Vagina (tissue), 2 donors: ENCODE data around the gene TCF3. TPM values are rescaled to one million over a fixed set of nuclear protein-coding genes. Genes with fewer than 3 reads are reported as not detected.

Experiments
- DNase-seq, 2 donors: peaks; one replicate each; pipeline ENCODE4 v3.0.0-alpha.2; 2017; ENCODE audit errors: extremely low spot score in 2 of 2
- H3K27ac ChIP-seq: fragments of 200-600 bp; sonication (generic); one replicate; pipeline ENCODE4 v1.5.1; 2019
- H3K27me3 ChIP-seq: fragments of 200-600 bp; sonication (generic); one replicate; pipeline ENCODE4 v1.5.1; 2019
- H3K36me3 ChIP-seq, 2 donors: fragments of 200-600 bp; sonication (generic); one replicate each; pipeline ENCODE4 v1.5.1; 2017 to 2019
- H3K4me1 ChIP-seq: fragments of 200-600 bp; sonication (generic); one replicate; pipeline ENCODE4 v1.5.1; 2019
- H3K4me3 ChIP-seq, 2 donors: fragments of 200-600 bp; sonication (generic); 1 replicate in 1 of 2; 2 replicates in 1 of 2; pipeline ENCODE4 v1.5.1; 2016 to 2019
- H3K9me3 ChIP-seq: fragments of 200-600 bp; sonication (generic); one replicate; pipeline ENCODE4 v1.5.1; 2019
- POLR2A ChIP-seq, 2 donors: fragments of 450-650 bp; IDR thresholded peaks; one replicate each; pipeline ENCODE4 v1.6.1; 2017; ENCODE audit warnings: antibody characterized with exemption in 2 of 2, mild to moderate bottlenecking in 2 of 2, moderate library complexity in 2 of 2
- POLR2AphosphoS5 ChIP-seq, 2 donors: sonication (generic); formaldehyde crosslinking; IDR thresholded peaks; one replicate each; pipeline ENCODE4 v1.9.0; 2017; ENCODE audit warnings: antibody characterized with exemption in 2 of 2, mild to moderate bottlenecking in 2 of 2, low read depth in 1 of 2; ENCODE audit not compliant: insufficient read depth in 1 of 2
- intact Hi-C: fragments of 100-400 bp; cut with DNase I; formaldehyde crosslinking; loops from one replicate; pipeline ENCODE4 v1.15.1; 2023
- total RNA-seq: library from RNA; depleted of rRNA; stranded (reverse); fragments of >200 nt; gene quantifications from one replicate; pipeline ENCODE4 v1.2.3, GENCODE V29; 2016
- TF ChIP-seq, protein P1 (sequence below), 3 experiments: fragments of 450-650 bp in 2 of 3; fragments of 200-600 bp in 1 of 3; sonication (generic) in 1 of 3; IDR thresholded peaks; one replicate each; pipeline ENCODE4 v1.5.1; 2017 to 2019; ENCODE audit warnings: antibody characterized with exemption in 3 of 3, mild to moderate bottlenecking in 2 of 3, moderate library complexity in 2 of 3

Gene TCF3
- total RNA-seq, 1 donor from 2014 or later, result 26.0 TPM

DNA sequence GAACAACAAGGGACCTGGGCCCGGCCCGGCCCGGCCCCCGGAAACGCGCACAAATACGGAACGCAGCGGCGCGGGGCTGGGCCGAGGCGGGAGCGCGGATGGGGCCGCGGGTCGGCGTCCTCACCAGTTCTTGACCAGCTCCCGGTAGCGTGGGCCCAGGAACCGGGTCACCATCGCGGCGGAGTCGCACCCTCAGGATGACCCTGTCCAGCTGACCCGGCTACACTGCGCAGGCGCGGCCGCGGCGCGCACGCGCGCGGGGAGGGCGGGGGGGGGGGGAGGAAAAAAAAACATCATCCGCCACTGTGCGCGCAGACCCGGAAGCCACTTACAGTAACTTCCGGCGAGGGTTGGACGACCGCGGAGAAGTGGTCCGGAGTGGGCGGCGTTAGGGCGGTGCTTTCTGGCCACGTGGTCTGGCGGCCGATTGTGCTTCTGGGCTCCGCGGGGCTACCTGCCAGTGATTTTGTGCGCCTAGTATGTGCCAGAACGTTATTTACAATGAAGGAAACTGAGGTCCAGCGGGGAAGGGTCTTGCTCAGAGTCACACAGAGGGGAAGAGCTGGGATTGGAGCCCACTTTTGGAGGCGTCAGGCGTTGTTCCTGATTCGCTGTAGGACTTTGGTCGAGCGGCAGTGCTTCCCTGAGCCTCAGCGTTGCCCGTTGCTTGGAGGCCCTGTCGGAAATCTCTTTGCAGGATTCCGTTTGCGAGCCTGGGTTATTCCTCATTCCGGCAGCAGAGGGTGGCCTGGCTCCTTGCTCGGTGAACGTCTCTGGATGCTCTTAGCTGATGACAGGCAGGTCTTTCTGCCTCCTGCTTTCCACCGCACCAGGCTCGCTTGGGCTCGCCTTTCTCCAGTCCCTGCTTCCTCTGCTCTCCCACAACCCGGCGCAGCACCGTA, 46.9 kb downstream of the TCF3 start, which contains the start of gene UQCR11:
TSS of gene UQCR11 (minus strand) at position 227 of the 902 bp plus-strand sequence. CDS start at position 174, 53 bp downstream.
- Histone ChIP-seq H3K27me3 (no peaks in the 10 kb centered on the region), H3K9me3 (no peaks in the 10 kb centered on the region), H3K4me1 (peaks cover 40% of the 10 kb centered on the region), H3K4me3 (peak within 1 kb of the TSS; percentile 75 to 99), H3K36me3 (peaks cover 0 to 5% of the 10 kb centered on the region in 2 donors), H3K27ac (peak within 1 kb of the TSS; percentile 83)
- peak in 1 of 2 donors; percentile 97 for DNase-seq
- intact Hi-C loops, result loop anchor here (2.0 kb wide), 1 partner anchor 47 kb away; the partner anchor contains the start of gene TCF3
- TF ChIP-seq POLR2AphosphoS5 (IDR thresholded peaks at IDR 0.05; ENCODE audit: insufficient read depth in 1 of 2, low read depth in 1 of 2) (peak; percentile 70 to 72), POLR2A (IDR thresholded peaks at IDR 0.05) (no peak)
- TF ChIP-seq, protein P1, sequence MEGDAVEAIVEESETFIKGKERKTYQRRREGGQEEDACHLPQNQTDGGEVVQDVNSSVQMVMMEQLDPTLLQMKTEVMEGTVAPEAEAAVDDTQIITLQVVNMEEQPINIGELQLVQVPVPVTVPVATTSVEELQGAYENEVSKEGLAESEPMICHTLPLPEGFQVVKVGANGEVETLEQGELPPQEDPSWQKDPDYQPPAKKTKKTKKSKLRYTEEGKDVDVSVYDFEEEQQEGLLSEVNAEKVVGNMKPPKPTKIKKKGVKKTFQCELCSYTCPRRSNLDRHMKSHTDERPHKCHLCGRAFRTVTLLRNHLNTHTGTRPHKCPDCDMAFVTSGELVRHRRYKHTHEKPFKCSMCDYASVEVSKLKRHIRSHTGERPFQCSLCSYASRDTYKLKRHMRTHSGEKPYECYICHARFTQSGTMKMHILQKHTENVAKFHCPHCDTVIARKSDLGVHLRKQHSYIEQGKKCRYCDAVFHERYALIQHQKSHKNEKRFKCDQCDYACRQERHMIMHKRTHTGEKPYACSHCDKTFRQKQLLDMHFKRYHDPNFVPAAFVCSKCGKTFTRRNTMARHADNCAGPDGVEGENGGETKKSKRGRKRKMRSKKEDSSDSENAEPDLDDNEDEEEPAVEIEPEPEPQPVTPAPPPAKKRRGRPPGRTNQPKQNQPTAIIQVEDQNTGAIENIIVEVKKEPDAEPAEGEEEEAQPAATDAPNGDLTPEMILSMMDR (IDR thresholded peaks at IDR 0.05), result peak in 2 of 3 experiments; percentile 34 to 48

DNA sequence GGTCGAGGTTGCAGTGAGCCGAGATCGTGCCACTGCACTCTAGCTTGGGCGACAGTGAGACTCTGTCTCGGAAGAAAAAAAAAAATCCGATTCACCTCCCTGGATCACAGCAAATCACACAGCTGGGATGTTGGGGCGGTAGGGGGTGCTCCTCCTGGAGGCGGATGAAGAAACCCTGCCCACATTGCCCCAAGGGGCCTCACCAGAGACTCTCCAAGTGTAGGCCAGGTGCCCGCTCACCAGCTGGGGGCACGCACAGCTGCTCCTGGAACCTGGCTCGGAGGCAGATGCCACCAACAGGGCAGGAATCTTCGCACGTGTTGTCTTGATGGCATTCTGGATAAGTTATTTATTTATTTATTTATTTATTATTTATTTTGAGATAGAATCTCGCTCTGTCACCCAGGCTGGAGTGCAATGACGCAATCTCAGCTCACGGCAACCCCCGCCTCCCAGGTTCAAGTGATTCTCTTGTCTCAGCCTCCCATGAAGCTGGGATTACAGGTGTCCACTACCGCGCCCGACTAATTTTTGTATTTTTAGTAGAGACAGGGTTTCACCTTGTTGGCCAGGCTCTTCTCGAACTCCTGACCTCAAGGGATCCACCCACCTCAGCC, 50.2 kb downstream of the TCF3 start:
- peaks cover 40% of the 10 kb centered on the region for H3K4me1 ChIP-seq
- intact Hi-C loops, result no loop called here
- no peak overlapping the region for H3K4me3 ChIP-seq

DNA sequence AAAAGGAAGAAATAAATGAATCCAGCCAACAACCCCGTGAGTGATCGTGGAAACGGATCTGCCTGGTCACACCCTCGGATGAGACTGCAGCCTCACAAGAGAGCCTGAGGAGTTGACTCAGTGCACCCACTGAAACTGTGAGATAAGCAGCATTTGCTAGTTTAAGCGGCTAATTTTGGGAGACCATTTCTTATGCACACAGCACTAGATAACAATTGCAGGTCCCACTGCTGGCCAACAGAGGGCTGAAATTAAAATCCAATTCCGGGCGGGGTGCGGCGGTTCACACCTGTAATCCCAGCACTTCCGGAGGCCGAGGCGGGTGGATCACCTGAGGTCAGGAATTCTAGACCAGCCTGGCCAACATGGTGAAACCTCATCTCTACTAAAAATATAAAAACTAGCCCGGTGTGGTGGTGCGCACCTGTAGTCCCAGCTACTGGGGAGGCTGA, 50.8 kb downstream of the TCF3 start:
- no peaks in the 10 kb centered on the region for H3K9me3 ChIP-seq
- H3K36me3 ChIP-seq, result peaks cover 0 to 40% of the 10 kb centered on the region in 2 donors
- intact Hi-C loops, result no loop called here
- no peak overlapping the region for H3K27ac ChIP-seq
- TF ChIP-seq POLR2A (IDR thresholded peaks at IDR 0.05) (no peak), POLR2AphosphoS5 (IDR thresholded peaks at IDR 0.05; ENCODE audit: insufficient read depth in 1 of 2, low read depth in 1 of 2) (no peak)
- TF ChIP-seq, protein P1 (IDR thresholded peaks at IDR 0.05), result no peak
- no peak for DNase-seq
- no peak overlapping the region for H3K4me3 ChIP-seq
- peaks cover 39% of the 10 kb centered on the region for H3K4me1 ChIP-seq
- H3K27me3 ChIP-seq, result no peaks in the 10 kb centered on the region

More for the DNA sequence above, 50.2 kb downstream of the TCF3 start:
- DNase-seq, result no peak
- H3K36me3 ChIP-seq, result peaks cover 0 to 34% of the 10 kb centered on the region in 2 donors
- no peaks in the 10 kb centered on the region for H3K27me3 ChIP-seq
- no peak for TF ChIP-seq POLR2AphosphoS5 (IDR thresholded peaks at IDR 0.05; ENCODE audit: insufficient read depth in 1 of 2, low read depth in 1 of 2)
- TF ChIP-seq, protein P1 (IDR thresholded peaks at IDR 0.05), result no peak
- TF ChIP-seq POLR2A (IDR thresholded peaks at IDR 0.05), result no peak
- no peak overlapping the region for H3K27ac ChIP-seq
- H3K9me3 ChIP-seq, result no peaks in the 10 kb centered on the region

DNA sequence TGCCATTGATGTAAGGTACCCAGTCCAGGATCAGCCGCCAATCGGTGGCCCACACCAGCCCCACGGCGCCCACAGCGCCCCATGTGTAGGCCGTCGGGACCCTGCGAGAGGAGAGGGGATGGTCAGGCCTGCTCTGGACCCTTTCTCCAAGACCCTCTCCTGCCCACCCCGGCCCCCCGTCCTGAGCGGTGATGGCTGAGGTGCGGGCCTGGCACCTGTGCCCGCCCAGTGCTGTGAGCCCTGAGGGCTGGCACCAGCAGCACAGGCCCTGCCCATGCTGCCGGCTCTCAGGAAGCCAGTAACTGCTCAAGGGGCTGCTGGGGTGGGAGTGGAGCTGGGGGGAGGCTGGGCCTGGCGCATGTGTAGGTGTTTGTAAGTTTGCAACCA, 53.0 kb downstream of the TCF3 start:
- Histone ChIP-seq H3K36me3 (peaks cover 0 to 49% of the 10 kb centered on the region in 2 donors), H3K27me3 (no peaks in the 10 kb centered on the region), H3K4me1 (peaks cover 26% of the 10 kb centered on the region), H3K27ac (no peak overlapping the region), H3K9me3 (no peaks in the 10 kb centered on the region), H3K4me3 (no peak overlapping the region)
- DNase-seq, result no peak
- TF ChIP-seq POLR2A (IDR thresholded peaks at IDR 0.05) (no peak), POLR2AphosphoS5 (IDR thresholded peaks at IDR 0.05; ENCODE audit: insufficient read depth in 1 of 2, low read depth in 1 of 2) (no peak)
- TF ChIP-seq, protein P1 (IDR thresholded peaks at IDR 0.05), result no peak
- intact Hi-C loops, result no loop called here
